KBM-7 (cell line): ENCODE results near the gene TAS1R2.
"Not testable (repeated sequence)": the region's sequence is repeated elsewhere in the genome, so short reads cannot be mapped to it uniquely, and the experiment has no call there.

Source experiments
- DNase-seq: peaks from one replicate; pipeline ENCODE4 v3.0.0-alpha.2; 2015
- in situ Hi-C: fragments of 300-500 bp; cut with MboI; formaldehyde crosslinking; loops from 2 replicates; pipeline ENCODE4 v1.14.3; 2020; ENCODE audit warnings: low sequenced_read_pairs, low pct_unique_long_range_greater_than_20kb, mixed read lengths

TAS1R2 gene

GRCh38 chr1:18859560-18859959 is at the start of gene TAS1R2:
Gene TAS1R2, minus strand, starts transcription at chr1:18859660. Its CDS starts 0 bp downstream, at chr1:18859660.
- no peak for DNase-seq
- in situ Hi-C loops: no loop called here

- no peak for DNase-seq
- in situ Hi-C loops: loop anchor here (25.0 kb wide), 1 partner anchor 179 kb away; no protein-coding TSS in a partner anchor
These were observed 48.7 kb upstream of the TAS1R2 start for GRCh38 chr1:18907917-18908845.

GRCh38 chr1:18907021-18907916 is 47.8 kb upstream of the TAS1R2 start:
- DNase-seq: peak; percentile 80
- in situ Hi-C loops: loop anchor here (25.0 kb wide), 1 partner anchor 180 kb away; no protein-coding TSS in a partner anchor

GRCh38 chr1:18903291-18903756 is 43.9 kb upstream of the TAS1R2 start:
- DNase-seq: no peak
- in situ Hi-C loops: loop anchor here (25.0 kb wide), 1 partner anchor 184 kb away; no protein-coding TSS in a partner anchor

GRCh38 chr1:18902523-18903290 is 43.2 kb upstream of the TAS1R2 start, which contains the start of gene ALDH4A1:
Gene ALDH4A1, minus strand, starts transcription at chr1:18902555. Its CDS starts 32 bp downstream, at chr1:18902523.
- in situ Hi-C loops: loop anchor here (25.0 kb wide), 1 partner anchor 185 kb away; no protein-coding TSS in a partner anchor
- peak; percentile 96 for DNase-seq

GRCh38 chr1:18901952-18902522 is 42.6 kb upstream of the TAS1R2 start:
- peak; percentile 24 for DNase-seq
- in situ Hi-C loops: loop anchor here (25.0 kb wide), 1 partner anchor 185 kb away; no protein-coding TSS in a partner anchor

GRCh38 chr1:18901147-18901951 is 41.9 kb upstream of the TAS1R2 start:
- no peak for DNase-seq
- in situ Hi-C loops: loop anchor here (25.0 kb wide), 1 partner anchor 186 kb away; no protein-coding TSS in a partner anchor

GRCh38 chr1:18900303-18900841 is 40.9 kb upstream of the TAS1R2 start:
- no peak for DNase-seq
- in situ Hi-C loops: loop anchor here (25.0 kb wide), 1 partner anchor 187 kb away; no protein-coding TSS in a partner anchor

GRCh38 chr1:18899363-18900049 is 40.0 kb upstream of the TAS1R2 start:
- in situ Hi-C loops: loop anchor here (25.0 kb wide), 1 partner anchor 188 kb away; no protein-coding TSS in a partner anchor
- peak; percentile 53 for DNase-seq

GRCh38 chr1:18898567-18898966 is 39.1 kb upstream of the TAS1R2 start:
- in situ Hi-C loops: no loop called here

GRCh38 chr1:18895317-18895716 is 35.9 kb upstream of the TAS1R2 start:
- no peak for DNase-seq
- in situ Hi-C loops: no loop called here

More at GRCh38 chr1:18898567-18898966, 39.1 kb upstream of the TAS1R2 start:
- no peak for DNase-seq

GRCh38 chr1:18893120-18893519 is 33.7 kb upstream of the TAS1R2 start:
- no peak for DNase-seq
- in situ Hi-C loops: no loop called here

- in situ Hi-C loops, DNase-seq: not testable (repeated sequence)
These were observed 32.4 kb upstream of the TAS1R2 start for GRCh38 chr1:18891858-18892257.

GRCh38 chr1:18891426-18891780 is 31.9 kb upstream of the TAS1R2 start:
- in situ Hi-C loops: no loop called here

GRCh38 chr1:18890706-18891425 is 31.4 kb upstream of the TAS1R2 start:
- in situ Hi-C loops: no loop called here
- DNase-seq: no peak

More at GRCh38 chr1:18891426-18891780, 31.9 kb upstream of the TAS1R2 start:
- DNase-seq: no peak

GRCh38 chr1:18886003-18886335 is 26.5 kb upstream of the TAS1R2 start:
- in situ Hi-C loops: no loop called here
- DNase-seq: no peak
